ENCODE measurements around the gene SLC26A1.

SLC26A1 gene

GRCh38 chr4:964346-965025, 28.7 kb downstream of the SLC26A1 start:
- DNase-seq (ENCODE audit: low spot score), result no peak

GRCh38 chr4:963276-964225, 29.7 kb downstream of the SLC26A1 start:
- DNase-seq (ENCODE audit: low spot score), result no peak

GRCh38 chr4:962231-963208, 30.7 kb downstream of the SLC26A1 start:
- DNase-seq (ENCODE audit: low spot score), result no peak

- no peak for DNase-seq (ENCODE audit: low spot score)
Measured at GRCh38 chr4:961351-962230, 31.6 kb downstream of the SLC26A1 start.

- no peak for DNase-seq (ENCODE audit: low spot score)
Measured at GRCh38 chr4:960636-961350, 32.4 kb downstream of the SLC26A1 start.

- no peak for DNase-seq (ENCODE audit: low spot score)
Measured at GRCh38 chr4:960140-960635, 33.0 kb downstream of the SLC26A1 start.

GRCh38 chr4:959338-960139, 33.7 kb downstream of the SLC26A1 start:
- DNase-seq (ENCODE audit: low spot score), result no peak

- DNase-seq (ENCODE audit: low spot score), result no peak
Measured at GRCh38 chr4:958696-959337, 34.4 kb downstream of the SLC26A1 start.

- no peak for DNase-seq (ENCODE audit: low spot score)
Measured at GRCh38 chr4:958314-958665, 34.9 kb downstream of the SLC26A1 start.

- DNase-seq (ENCODE audit: low spot score), result no peak
Measured at GRCh38 chr4:957581-958313, 35.5 kb downstream of the SLC26A1 start.

GRCh38 chr4:957231-957580, 36.0 kb downstream of the SLC26A1 start:
- no peak for DNase-seq (ENCODE audit: low spot score)

GRCh38 chr4:956531-957230, 36.5 kb downstream of the SLC26A1 start:
- DNase-seq (ENCODE audit: low spot score), result no peak

GRCh38 chr4:955931-956381, 37.2 kb downstream of the SLC26A1 start:
- DNase-seq (ENCODE audit: low spot score), result no peak

- no peak for DNase-seq (ENCODE audit: low spot score)
Measured at GRCh38 chr4:955161-955921, 37.9 kb downstream of the SLC26A1 start.

- no peak for DNase-seq (ENCODE audit: low spot score)
Measured at GRCh38 chr4:954211-955020, 38.8 kb downstream of the SLC26A1 start.

- no peak for DNase-seq (ENCODE audit: low spot score)
Measured at GRCh38 chr4:953574-953915, 39.7 kb downstream of the SLC26A1 start.
